Measurements from ENCODE around the gene WDR83. TPM values are rescaled to one million over a fixed set of nuclear protein-coding genes. Genes with fewer than 3 reads are reported as not detected.
A peak's percentile ranks its signal among the peaks of the same experiment; 100 is the strongest.
"Not testable (repeated sequence)": the region's sequence is repeated elsewhere in the genome, so short reads cannot be mapped to it uniquely, and the experiment has no call there.

Gene WDR83
- total RNA-seq: 10 to 100 TPM; 17.0 to 25.8 (median 25.1) TPM
- 13.2 TPM for total RNA-seq (2013)

- Histone ChIP-seq H3K4me3 (ENCODE audit: low read length) (peak within 1 kb of the TSS; percentile 94), H3K36me3 (ENCODE audit: control insufficient read depth, insufficient read depth, low read length) (peaks cover 23% of the 10 kb centered on the region), H3K4me1 (ENCODE audit: control insufficient read depth, insufficient read depth, low read length) (peaks cover 59% of the 10 kb centered on the region), H3K27me3 (ENCODE audit: control insufficient read depth, insufficient read depth, low read length) (no peaks in the 10 kb centered on the region), H3K9me3 (ENCODE audit: control insufficient read depth, insufficient read depth, low read length) (no peaks in the 10 kb centered on the region), H3K27ac (ENCODE audit: low read length) (peak within 1 kb of the TSS; percentile 90)
- Mint-ChIP-seq H3K4me1 (peaks cover 41 to 52% of the 10 kb centered on the region in 2 donors), H3K27me3 (ENCODE audit: low read depth in 2 of 2) (no peaks in the 10 kb centered on the region), H3K36me3 (no peaks in the 10 kb centered on the region), H3K9me3 (no peaks in the 10 kb centered on the region), H3K27ac (peak within 1 kb of the TSS; percentile 98), H3K4me3 (peak within 1 kb of the TSS; percentile 96)
- ATAC-seq (peak; percentile 78 to 87 (median 82)), DNase-seq (peak; percentile 77 to 91)
- intact Hi-C loops (cut with micrococcal nuclease): loop anchor here (5.0 kb wide), 1 partner anchor 56 kb away; the partner anchor contains the start of gene TNPO2
- no peak for TF ChIP-seq CTCF (IDR thresholded peaks at IDR 0.05)
- under 1% methylated on average over 46 of the region's 46 CpGs for WGBS (ENCODE audit: insufficient coverage)
These were observed at the start of gene WDR83, which contains the start of gene MAN2B1 for GRCh38 chr19:12666265-12667048. WDR83 (plus strand) TSS chr19:12666807; CDS start chr19:12669791, 2,984 bp downstream. MAN2B1 (minus strand) TSS chr19:12666742; CDS start chr19:12666701, 41 bp downstream.

DNA sequence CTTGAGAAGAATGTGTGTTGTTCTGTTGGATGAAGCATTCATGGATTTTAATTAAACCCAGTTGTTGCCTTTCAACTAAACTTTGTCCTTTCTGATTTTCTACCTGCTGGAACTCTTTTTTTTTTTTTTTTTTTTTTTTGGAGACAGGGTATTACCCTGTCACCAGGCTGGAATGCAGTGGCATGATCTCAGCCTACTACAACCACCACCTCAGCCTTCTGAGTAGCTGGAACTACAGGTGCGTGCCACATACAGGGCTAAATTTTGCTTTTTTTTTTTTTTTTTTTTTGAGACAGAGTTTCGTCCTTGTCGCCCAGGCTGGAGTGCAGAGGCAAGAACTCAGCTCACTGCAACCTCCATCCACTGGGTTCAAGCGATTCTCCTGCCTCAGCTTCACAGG lies 49.0 kb upstream of the WDR83 start:
- no peaks in the 10 kb centered on the region for H3K27me3 ChIP-seq (ENCODE audit: control insufficient read depth, insufficient read depth, low read length)
- H3K9me3 Mint-ChIP-seq: no peaks in the 10 kb centered on the region
- WGBS (ENCODE audit: insufficient coverage): 90% methylated on average over 4 of the region's 4 CpGs
- DNase-seq (no peak), ATAC-seq (no peak)
- no peak for TF ChIP-seq CTCF (IDR thresholded peaks at IDR 0.05)
- H3K36me3 ChIP-seq (ENCODE audit: control insufficient read depth, insufficient read depth, low read length): peaks cover 8% of the 10 kb centered on the region
- H3K4me3 ChIP-seq (ENCODE audit: low read length): no peak overlapping the region
- no peak overlapping the region for H3K27ac ChIP-seq (ENCODE audit: low read length)
- H3K4me3 Mint-ChIP-seq: no peak overlapping the region
- H3K4me1 Mint-ChIP-seq: peaks cover 22 to 35% of the 10 kb centered on the region in 2 donors
- peaks cover 27% of the 10 kb centered on the region for H3K4me1 ChIP-seq (ENCODE audit: control insufficient read depth, insufficient read depth, low read length)
- peak overlapping the region in 1 of 2 donors; percentile 16 for H3K27ac Mint-ChIP-seq
- intact Hi-C loops (cut with micrococcal nuclease): no loop called here
- no peaks in the 10 kb centered on the region for H3K9me3 ChIP-seq (ENCODE audit: control insufficient read depth, insufficient read depth, low read length)
- H3K36me3 Mint-ChIP-seq: no peaks in the 10 kb centered on the region
- no peaks in the 10 kb centered on the region for H3K27me3 Mint-ChIP-seq (ENCODE audit: low read depth in 2 of 2)

- ATAC-seq; H3K9me3 ChIP-seq (ENCODE audit: control insufficient read depth, insufficient read depth, low read length); H3K27me3 Mint-ChIP-seq (ENCODE audit: low read depth in 2 of 2); H3K36me3 Mint-ChIP-seq; H3K27me3 ChIP-seq (ENCODE audit: control insufficient read depth, insufficient read depth, low read length); H3K4me1 ChIP-seq (ENCODE audit: control insufficient read depth, insufficient read depth, low read length); H3K27ac ChIP-seq (ENCODE audit: low read length); H3K9me3 Mint-ChIP-seq; DNase-seq; H3K4me3 Mint-ChIP-seq; H3K4me3 ChIP-seq (ENCODE audit: low read length); H3K27ac Mint-ChIP-seq; intact Hi-C loops (cut with micrococcal nuclease): not testable (repeated sequence)
- peaks cover 5 to 15% of the 10 kb centered on the region in 2 donors for H3K4me1 Mint-ChIP-seq
- WGBS (ENCODE audit: insufficient coverage): 94% methylated on average over 8 of the region's 26 CpGs
- peaks cover 20% of the 10 kb centered on the region for H3K36me3 ChIP-seq (ENCODE audit: control insufficient read depth, insufficient read depth, low read length)
These were observed 45.2 kb upstream of the WDR83 start for GRCh38 chr19:12621253-12622024.

Measured in natural killer cell (primary cell).